CD4-positive, alpha-beta T cell treated with Interleukin-21 for 1 hour (primary cell): ENCODE results near the gene ENGASE.

Experiments used
- DNase-seq: peaks from one replicate; pipeline ENCODE4 v3.0.0-alpha.2; 2020

The ENGASE gene

DNA sequence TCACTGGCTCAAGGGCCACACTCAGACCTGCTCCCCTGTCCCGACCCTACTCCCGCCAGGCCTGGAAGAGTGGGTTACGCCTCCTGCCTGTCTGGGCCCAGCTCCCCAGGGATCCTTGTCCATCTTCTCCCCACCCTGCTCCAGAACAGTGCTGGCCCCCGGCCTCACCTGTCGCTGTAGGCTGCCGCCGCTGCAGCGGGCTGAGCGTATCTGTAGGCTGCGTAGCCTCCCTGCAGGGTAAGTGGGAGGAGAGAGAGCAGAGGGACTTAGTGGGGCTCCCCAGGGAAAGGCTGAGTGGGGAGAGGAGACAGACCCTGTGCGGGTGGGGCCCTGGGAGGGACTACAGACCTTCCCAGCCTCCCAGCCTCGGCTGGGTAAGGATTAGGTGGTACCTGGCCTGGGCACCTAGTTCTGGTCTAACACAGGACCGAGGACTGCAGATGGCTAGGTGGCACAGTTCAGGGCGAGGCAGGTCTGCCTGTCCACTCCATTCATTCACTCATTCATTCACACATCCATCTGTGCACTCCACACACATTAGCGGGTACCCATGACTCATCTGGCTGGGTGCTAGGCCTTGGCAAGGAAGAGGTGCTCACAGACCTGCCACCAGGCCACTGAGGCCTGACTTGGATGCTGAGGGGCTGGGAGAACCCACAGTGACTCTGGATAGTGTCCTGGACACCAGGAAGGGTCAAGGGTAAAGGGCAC lies 20.9 kb downstream of the ENGASE start:
- no peak for DNase-seq

- no peak for DNase-seq
These were observed 21.9 kb downstream of the ENGASE start for GRCh38 chr17:79096477-79096876.

DNA sequence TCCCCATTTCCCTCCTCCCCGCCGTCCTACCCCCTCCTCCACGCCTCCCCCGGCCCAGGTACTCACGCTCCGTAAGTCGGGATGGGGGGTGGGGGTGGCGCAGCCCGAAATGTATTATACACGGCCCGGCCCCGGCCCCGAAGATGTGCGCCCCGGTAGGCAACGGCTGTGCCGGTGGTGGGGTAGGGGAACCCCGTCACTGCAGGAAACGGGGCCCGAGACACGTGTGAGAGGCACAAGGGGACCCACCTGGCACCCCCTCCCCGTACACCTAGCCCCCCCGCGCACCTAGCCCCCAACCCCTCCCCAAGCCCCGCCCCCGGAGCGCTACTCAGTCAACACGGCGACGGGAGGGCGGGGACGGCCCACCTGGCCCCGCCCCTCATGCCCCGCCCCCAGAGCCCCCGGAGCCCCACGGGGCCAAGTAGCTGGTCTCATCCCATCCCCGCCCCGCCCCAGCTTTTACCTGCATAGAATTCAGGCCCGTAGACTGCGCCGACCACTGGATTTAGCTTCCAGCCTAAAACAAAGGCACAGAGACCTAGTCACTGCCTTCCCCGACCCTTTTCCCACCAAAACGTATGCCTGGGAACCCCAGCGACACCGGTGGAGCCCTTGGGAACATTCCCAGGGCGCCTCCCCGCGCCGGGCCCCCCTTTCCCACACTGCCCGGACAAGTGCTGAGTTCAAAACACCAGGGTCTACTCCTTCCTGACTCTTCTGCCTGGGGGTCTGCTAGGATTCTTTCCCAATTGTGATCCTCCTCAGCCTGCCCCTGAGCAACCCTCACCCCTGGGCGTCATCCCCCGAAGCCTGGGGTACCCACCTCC lies 22.8 kb downstream of the ENGASE start:
- no peak for DNase-seq

DNA sequence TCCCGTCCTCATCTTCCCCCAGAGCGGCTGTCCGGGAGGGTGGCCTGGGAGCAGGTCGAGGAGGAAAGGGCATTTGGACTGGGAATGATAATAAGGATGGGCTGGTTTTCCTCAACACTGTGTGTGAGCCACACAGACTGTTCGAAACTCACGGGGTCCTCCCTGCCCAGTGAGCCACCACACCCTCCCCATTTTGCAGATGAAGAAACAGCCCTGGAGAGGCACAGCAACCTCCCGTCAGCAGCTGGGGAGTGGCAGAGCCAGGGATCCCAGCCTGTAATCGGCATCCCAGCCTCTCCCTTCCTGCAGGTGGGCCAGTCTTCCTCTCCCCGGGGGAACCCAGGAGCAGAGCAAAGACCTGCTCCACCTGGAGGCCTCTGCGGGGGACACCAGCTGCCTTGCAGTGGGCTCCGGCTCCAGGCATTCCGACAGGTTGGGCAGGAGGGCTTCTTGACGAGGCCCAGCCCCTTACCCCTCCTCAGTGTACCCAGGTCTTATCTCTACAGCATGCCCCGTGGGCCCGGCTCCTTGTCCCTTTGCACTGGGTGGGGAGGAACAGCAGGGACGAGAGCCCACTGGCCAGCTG lies 23.8 kb downstream of the ENGASE start:
- DNase-seq: no peak

DNA sequence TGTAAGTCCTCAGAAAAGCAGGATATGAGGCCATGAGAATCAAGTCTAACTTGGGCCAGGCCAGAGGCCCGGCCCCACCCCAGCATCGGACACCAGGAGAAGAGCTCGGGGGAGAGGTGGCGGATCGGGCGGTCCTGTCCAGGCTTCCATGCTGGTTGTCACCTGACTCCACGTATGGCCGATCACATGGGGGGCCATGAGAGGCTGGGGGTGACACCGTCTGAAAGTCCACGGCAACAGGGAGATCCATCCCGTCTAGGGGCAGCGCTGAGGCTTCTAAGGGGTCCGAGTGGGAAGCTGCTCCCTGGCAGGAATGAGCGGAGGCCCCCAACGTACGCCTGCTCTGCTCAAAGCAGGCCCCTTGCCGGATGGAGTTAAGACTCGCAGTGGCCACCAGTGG lies 25.8 kb downstream of the ENGASE start:
- no peak for DNase-seq

DNA sequence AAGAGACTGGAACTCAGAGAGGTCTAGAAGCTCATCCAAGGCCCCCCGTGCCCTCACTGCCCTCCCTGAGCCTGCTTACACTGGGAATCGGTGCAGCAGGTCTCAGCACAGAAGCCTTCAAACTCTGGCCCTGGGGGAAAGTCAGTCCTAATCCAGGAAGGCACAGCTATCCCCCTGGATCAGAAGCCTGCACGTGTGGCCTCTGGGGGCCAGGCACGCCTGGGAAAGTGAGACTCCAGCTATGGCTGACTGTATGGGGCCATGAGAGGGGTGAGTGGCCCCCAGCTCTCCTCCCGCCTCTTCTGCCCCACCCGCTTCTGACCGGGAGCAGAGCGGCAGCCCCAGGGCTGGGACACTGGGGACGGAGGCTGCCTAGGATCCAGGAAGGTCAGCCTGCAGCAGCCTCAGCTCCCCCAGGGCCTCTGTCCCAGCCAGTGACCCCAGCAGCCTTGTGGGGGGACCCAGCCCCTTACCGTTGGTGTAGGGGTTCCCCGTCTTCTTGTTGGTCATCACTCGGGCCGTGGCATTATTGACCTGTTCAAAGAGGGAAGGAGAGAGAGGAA lies 26.6 kb downstream of the ENGASE start:
- DNase-seq: no peak

- no peak for DNase-seq
These were observed 27.6 kb downstream of the ENGASE start for GRCh38 chr17:79102214-79102613.

- DNase-seq: no peak
These were observed 30.4 kb downstream of the ENGASE start for GRCh38 chr17:79104898-79105600.

DNA sequence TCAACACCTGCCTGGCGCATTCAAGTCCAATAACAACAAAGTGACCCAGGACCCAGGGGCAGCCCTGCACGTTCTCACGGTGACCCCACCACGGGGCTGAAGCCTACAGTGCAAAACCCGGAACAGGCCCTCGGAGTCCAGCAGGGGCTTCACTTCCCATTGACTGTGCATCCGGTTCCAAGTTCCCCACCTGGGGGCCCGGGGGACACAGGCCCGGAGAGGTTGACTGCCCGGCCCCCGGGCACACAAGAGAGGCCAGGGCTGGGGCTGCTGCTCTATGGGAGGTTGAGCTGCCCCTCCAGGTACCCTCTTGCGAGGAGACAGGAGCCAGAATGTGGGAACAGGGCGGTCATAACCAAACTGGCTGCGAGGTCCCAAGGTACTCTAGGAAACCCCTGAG lies 31.3 kb downstream of the ENGASE start:
- no peak for DNase-seq

GRCh38 chr17:79106958-79107357 lies 32.3 kb downstream of the ENGASE start:
- DNase-seq: no peak

GRCh38 chr17:79107499-79108231 lies 33.0 kb downstream of the ENGASE start:
- no peak for DNase-seq

DNA sequence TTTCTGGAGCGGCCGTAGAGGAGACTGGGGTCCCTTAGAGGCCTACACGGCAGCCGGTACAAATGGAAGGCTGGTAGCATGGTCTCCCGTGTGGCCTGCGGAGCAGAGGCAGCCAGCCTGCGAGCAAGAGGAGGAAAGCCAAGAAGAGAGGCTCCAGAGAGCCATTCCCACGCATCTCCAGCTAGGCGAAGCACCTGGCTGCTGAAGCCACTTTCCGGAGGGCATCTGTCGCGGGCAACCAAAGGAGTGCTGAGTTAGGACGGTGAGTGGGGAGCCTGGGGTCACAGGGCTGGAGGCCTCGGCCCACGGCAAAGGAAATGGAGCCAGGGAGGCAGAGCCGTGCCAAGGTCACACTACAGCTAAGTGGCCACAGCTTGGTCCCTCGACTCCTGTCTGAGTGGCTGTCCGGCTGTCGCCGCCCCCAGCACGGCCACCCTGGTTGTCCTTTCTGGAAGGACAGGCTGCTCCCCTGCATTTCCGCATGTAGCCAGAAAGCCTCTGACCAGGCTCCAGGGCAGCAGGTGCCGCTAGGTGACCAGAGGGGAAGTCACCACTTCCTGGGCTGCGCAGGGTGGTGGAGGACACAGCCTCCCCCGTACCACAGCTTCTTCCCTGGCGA lies 33.7 kb downstream of the ENGASE start:
- DNase-seq: no peak

DNA sequence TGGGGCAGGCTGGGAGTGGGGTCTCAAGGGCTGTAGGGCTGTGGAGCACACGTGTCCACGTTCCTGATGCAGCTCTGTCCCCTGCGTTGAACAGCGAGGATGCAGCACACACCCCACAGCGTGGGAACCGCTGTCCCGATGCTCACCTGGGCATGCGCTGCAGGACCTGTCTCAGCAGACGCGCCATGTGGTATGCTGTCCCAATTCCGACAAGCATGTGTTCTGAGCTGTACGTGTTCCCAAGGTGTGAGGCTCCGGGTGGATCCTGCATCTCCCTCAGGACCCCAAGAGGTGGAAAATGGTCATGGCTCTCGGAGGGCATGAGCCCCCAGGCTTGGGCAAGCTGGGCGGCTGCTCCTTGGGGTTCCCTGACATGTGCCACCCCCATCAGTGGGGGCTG lies 34.2 kb downstream of the ENGASE start:
- no peak for DNase-seq

DNA sequence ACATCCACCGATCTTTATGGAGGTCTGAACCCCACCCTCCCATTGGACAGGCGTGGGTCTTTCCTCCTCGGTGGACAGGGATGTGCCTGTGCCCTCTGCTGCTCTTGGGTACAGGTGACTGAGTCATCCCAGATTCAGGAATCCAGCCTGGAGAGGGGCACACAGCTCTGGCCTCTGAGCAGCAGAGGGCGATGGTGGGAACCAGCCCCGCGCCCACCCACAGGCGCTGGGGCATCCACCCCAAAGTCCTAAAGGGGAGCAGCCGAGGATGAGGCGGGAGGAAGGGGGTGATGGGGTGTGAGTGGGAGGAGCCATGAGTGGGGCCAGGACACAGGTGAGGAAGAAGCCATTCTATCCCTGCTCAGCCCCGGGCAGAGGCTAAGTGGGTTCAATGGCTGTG lies 35.0 kb downstream of the ENGASE start:
- DNase-seq: no peak

GRCh38 chr17:79111097-79111496 lies 36.5 kb downstream of the ENGASE start:
- no peak for DNase-seq

- DNase-seq: no peak
These were observed 37.8 kb downstream of the ENGASE start for GRCh38 chr17:79112471-79112870.

GRCh38 chr17:79113699-79114457 lies 39.3 kb downstream of the ENGASE start:
- no peak for DNase-seq

DNA sequence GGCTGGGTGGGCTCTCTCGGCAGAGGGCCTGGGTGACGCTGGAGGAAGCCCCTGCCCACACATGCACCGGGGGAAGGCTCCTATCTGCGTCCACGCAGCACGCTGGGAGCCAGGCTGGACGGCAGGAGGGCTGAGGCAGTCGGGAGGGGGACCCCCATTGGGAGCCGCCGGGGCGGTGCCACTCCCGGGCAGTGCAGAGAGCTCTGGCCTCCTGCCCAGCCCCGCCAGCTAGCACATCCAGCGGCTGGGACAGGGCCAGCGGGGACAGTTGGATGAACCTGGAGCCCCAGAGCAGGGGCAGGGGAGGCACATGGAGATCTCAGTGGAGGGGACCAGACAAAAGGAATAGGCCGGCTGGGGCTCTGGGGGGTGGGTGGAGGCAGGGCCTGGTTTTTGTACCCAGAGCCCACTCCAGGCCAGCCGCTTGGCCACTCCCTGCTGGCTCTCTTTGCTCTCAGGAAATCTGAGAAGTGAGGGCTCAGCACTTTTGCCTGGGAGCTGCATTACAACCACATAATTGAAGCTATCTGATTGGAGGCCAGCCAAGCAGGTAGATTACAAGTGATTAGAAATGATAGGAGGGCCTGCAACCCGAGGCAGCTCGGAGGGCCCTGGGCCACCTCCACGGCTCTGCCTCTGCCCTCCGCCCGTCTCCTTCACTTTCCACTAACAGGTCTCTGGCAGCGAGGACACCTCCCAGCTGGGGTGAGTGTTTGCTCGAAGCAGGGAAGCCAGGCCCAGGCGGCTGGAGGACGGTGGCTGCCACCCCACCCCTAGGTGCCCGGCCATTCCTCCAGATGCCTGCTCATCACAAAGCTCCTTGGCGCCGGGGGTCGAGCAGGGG lies 40.1 kb downstream of the ENGASE start:
- no peak for DNase-seq

DNA sequence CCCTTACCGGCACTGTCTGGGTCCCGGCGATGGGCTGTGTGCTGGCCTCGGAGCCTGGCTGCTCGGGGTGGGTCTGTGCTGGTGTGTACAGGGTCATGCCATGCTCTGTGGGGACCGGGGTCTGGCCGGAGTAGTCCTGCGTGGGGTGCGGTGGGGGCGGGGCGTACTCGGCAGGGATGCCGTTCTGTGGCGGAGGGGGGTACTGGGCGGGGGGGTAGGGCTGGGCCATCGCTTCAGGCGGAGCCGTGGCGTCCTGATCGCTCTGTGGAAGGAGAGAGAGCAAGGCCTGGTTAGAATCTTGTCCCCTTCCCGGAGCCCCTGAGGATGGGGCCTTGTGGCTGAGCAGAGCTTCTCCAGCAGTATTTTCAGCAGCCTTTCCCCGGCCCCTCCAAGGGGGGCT lies 40.9 kb downstream of the ENGASE start:
- DNase-seq: no peak
